HG03066 (cell line): ENCODE data around the gene NFYB.
"Not testable (repeated sequence)": the region's sequence is repeated elsewhere in the genome, so short reads cannot be mapped to it uniquely, and the experiment has no call there.

Experiments
- ATAC-seq: cut with Tn5 transposase; IDR thresholded peaks from one replicate; pipeline ENCODE4 v1.9.1; 2021; ENCODE audit warnings: low read depth; ENCODE audit not compliant: unreplicated experiment

NFYB gene

DNA sequence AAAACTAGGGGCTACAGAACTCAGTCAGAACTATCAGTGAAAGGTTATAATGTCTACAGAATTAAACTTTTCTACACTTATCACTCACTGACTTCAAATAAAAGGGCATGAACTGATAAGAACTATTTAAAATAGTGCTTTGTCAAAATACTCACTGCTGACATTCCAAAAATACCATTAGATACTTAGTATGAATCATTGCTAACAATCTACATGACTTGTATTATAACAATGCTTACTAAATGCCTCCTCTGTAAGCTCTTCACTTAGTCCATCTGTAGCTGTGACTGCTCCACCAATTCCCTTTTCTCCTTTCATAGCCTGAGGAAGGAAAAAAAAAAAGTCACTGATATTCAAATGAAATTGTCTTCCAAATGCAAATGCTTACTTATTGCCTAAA is 17.0 kb downstream of the NFYB start:
- ATAC-seq: no peak

DNA sequence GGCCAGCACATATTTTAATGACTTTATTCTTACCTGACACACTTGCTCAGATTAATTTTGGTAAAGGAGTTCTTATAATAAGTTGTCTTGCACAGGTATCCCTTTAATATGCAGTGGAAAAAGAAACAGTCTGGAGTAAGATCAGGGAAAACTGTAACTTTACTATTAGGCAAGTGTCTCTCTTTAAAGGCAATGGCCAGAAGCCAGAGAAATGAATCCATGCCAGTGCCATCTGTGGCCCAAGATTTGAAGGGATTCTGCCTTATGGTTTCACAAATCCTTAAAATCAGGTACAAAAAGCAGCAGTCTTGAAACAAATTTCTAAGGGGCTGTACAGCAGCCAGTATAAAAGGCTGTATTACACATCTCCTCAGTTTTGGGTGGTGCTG is 22.4 kb downstream of the NFYB start:
- ATAC-seq: no peak

GRCh38 chr12:104114834-104115586 is 23.0 kb downstream of the NFYB start:
- ATAC-seq: not testable (repeated sequence)

DNA sequence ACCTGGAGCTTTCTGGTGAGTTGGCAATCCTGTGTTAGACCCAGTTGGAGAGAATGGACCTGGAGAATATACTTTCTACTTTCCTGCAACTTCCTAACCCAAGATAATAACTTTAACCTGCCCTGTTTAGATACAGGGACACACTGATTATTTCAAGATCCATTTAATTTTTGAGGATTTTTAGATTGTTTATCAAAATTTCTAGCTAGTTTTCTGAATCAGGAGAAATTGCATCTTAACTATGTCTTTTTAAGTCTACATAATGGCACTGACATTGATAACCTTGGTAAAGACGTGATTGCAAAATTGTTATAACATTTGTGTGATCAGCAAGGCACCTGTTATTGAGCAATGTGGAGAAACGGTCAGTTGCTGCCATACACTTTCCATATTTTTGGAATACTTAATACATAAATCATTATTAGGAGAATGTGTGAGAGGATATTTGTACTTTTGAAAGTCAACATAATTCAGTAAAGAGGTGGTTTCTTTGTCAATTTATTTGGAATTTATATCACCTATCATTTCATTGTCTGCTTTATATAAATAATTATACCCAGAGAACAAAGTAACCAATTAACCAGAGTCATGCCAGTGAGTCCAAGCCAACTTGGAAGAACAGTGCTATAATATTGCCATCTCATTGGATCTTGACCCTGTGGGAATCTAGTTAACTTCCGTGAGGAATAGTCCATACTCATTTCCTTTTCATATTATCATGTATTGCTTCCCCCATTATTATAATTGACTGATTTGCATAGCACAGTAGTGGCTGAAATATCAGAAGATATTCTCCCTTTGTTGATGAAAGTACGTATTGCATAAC is 28.4 kb downstream of the NFYB start:
- no peak for ATAC-seq

DNA sequence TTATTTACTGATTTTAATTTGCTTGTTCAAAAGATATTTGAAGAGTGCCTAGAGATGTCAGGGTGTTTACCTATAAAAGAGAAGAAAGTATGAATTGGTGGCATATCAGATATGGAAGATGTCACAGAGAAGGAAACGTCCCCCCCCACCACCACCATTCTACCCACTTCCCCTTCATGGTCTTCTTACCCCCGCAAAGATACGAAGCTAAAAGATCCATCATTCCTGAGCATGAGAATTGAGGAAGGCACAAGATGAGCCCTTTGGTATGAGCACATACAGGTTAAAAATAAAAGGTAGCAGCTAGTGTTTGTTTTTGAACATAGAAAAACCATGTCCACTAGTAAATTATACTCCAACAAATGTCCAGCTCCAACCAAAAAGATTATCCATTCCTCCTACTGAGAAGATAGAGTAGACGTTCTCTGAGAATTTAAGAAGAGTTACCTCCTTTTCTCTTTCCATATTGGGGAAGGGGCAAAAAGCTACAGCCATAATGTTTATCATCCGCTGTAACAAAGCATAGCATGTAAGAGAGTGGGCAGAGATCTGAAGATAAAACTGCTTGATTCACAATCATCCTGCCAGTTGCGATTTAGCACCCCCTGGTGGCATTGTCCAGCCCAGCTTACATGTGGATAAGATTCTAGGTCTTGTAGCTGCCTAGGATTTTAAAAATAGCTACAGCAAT is 29.1 kb downstream of the NFYB start:
- ATAC-seq: no peak

GRCh38 chr12:104106965-104107364 is 31.0 kb downstream of the NFYB start:
- no peak for ATAC-seq

GRCh38 chr12:104105461-104105860 is 32.5 kb downstream of the NFYB start:
- no peak for ATAC-seq

DNA sequence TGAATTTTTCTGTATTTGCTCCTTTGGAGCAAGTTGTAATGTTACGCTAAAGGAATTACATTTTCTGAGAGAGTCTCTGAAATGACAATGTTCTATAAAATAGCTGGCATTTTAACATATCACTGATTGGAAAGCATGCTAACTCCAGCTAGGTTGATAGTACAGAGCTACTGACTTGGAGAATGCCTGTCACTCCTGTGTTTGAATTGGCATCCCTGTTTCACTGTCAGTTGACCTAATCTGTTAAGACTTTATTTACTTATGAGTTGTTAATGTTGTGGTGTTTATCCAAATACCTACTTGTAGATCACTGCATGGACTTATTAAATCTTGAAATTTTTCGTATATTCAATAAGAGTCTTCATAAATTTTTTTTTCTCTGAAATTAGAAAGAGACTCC is 40.1 kb downstream of the NFYB start:
- no peak for ATAC-seq

DNA sequence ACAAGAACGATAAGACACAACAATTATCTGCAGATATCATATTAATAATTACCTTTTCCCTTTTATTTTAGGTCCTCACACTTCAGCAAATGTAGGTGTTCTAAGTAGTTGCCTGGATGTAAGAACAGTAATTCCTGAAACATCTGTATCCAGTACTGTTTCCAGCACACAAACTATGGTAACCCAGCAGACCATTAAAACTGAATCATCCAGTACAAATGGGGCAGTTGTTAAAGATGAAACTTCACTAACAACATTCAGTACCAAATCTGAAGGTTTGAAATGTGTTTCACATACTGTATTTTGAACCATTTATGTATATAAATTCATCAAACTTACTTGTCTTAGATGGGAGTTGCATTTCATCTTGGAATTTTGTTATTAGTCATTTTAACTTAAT is 42.7 kb downstream of the NFYB start:
- no peak for ATAC-seq

DNA sequence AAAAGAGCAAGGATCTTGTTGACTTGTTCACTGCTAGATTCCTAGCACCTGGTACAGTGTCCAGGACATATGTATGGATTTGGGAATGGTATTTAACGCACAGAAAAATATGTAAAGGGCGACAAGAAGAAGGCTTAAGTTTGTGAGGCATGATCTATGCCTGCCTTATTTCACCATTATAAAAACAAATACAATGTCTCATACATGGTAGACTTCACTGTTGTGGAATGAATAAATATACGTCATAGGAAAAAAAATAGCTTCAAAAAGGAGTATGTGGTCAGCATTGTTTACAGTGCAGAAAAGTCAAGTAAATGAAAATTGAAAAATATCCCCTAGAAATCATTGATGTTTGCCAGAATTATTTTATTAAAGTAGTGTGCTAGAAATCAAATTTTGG is 43.7 kb downstream of the NFYB start:
- no peak for ATAC-seq

- ATAC-seq: no peak
These were observed 46.9 kb downstream of the NFYB start for GRCh38 chr12:104091136-104091535.

DNA sequence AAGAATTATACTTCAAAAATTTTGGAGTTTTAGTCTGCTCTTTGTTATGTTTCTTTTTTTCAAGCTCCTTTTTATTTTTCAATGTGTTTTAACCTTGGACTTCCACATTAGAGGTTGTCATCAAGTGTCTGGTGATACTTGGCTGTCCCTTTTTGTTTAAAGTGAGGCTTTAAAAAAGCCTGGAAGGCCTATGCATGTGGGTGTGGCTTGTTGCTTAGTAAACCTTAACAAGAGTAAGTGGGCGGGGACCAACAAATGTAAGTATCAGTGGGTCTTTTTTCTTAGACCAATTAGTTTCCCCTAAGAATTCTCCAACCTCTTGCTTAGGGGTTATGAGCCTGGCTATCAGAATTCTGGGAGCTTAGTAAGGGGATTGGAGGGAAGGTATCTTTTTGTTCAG is 47.3 kb downstream of the NFYB start:
- ATAC-seq: no peak

DNA sequence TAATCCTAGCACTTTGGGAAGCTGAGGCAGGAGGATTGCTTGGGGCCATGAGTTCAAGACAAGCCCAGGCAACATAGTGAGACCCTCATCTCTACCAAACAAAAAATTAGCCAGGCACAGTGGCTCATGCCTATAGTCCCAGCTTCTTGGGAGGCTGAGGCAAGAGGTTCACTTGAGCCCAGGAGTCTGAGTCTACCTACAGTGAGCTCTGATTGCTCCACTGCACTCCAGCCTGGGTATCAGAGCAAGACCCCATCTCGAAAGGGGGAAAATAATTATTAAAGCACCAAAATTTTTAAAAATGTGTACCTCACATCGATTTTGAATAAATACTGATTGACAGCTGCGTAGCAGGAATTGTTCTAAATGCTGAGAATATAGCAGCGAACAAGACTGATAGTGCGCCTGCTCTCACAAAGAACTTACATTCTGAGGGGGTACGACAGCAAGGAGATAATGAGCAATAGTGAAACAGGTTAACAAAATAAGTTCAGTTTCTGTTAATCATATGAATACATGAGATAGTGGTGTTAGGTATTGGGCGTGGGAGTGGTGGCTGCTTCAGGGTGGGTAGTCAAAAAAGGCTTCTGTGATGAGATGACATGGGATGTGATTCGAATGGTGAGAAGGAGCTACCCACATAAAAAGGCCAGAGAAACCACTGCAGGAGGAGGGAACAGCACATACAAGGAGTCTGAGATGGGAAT is 54.1 kb downstream of the NFYB start:
- peak; percentile 93 for ATAC-seq

DNA sequence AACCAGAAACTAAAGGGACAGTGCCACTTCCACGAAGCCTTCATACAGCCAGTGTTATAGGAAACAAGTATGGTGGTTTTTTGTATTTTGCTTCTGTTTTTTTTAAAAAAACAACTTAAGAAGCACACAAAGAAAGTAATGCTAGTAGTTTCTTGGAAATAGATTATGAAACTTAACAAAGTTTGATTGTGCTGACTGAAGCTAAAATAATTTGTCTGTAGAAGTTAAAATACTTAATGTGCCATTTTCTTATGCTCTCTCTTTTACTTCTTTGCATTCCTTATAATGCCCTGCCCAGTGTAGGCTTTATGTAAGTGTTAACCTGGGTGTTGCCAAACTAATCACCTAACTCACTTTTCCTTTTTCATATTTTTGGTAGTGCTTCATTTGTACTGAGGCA is 57.2 kb downstream of the NFYB start:
- no peak for ATAC-seq

DNA sequence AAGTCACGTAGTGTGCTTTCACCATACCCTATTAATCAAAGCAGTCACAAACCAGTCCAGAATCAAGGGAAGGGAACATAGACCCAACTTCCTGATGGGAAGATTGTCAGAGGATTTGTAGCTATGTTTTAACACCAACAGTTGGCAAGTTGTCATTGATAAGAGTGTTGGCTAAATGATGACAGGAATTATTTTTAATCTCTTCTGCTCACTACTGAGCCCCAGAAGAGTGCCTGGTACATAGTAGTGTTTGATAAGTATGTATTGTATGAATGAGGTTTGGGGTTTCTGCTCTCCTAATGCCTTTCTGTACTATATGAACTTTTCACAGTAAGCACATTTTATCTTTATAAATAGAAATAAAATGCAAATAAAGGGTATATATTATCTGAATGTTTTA is 59.0 kb downstream of the NFYB start:
- ATAC-seq: no peak

DNA sequence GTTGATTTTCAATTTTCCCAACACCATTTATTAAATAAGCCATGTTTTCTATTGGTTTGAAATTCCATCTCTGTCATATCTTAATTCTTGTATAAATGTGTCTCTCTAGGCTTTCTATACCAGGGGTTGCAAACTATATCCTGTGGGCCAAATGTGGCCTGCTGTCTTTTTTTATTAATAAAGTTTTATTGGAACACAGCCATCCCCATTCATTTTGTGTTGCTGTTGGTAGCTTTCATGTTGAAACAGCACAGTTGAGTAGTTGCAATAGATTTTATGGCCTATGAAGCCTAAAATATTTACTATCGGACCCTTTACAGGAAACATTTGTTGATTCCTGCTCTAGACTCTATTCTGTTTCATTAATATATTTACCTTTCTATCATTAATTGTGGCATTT is 64.3 kb downstream of the NFYB start:
- ATAC-seq: no peak

- no peak for ATAC-seq
These were observed 65.9 kb downstream of the NFYB start for GRCh38 chr12:104072099-104072498.
